GM12878 (cell line): ENCODE data around the gene ALOX12. TPM values are rescaled to one million over a fixed set of nuclear protein-coding genes. Genes with fewer than 3 reads are reported as not detected.

Source experiments
- ATAC-seq: fragments of 200-7000 bp; cut with Tn5 transposase; 3 replicates; pipeline ENCODE4 v1.9.1; 2020; ENCODE audit warnings: mild to moderate bottlenecking, moderate library complexity
- BruUV-seq: library from RNA; stranded (reverse); fragments of 400-500 nt; replicated peaks from 2 replicates; lab custom pipeline; 2021; lab: Mats Ljungman, UMichigan
- CTCF ChIA-PET: fragments of 300-600 bp; sonication (Branson Sonifier 250); formaldehyde crosslinking; extraction: SDS; loops from one replicate; lab custom pipeline; 2021; ENCODE audit warnings: inconsistent platforms; lab: Yijun Ruan, JAX
- POLR2A ChIA-PET: fragments of 350-600 bp; formaldehyde crosslinking; extraction: SDS; loops from one replicate; lab custom pipeline; 2021; ENCODE audit warnings: inconsistent platforms; lab: Charles Lee
- RAD21 ChIA-PET: fragments of 300-600 bp; sonication (Branson Sonifier 250); formaldehyde crosslinking; loops from one replicate; lab custom pipeline; 2023; ENCODE audit warnings: antibody characterized with exemption; ENCODE audit not compliant: unreplicated experiment; lab: Charles Lee
- SMC1A ChIA-PET: fragments of 300-600 bp; sonication (Branson Sonifier 250); formaldehyde crosslinking; loops from one replicate; lab custom pipeline; 2023; ENCODE audit not compliant: unreplicated experiment, uncharacterized antibody; lab: Charles Lee
- DNase-seq: peaks from one replicate; pipeline ENCODE4 v3.0.0-alpha.2; 2011; ENCODE audit warnings: low read depth, low spot score
- FAIRE-seq: peaks from 3 replicates; lab custom pipeline; 2011; peaks lifted over from hg19 to GRCh38; lab: Jason Lieb, UNC
- H2AFZ ChIP-seq: 2 replicates; pipeline ENCODE4 v1.6.0; 2011; ENCODE audit warnings: low read depth, low read length, control low read depth; ENCODE audit not compliant: control insufficient read depth
- H3K27ac ChIP-seq: 2 replicates; pipeline ENCODE4 v1.5.1; 2011; ENCODE audit warnings: control low read depth; ENCODE audit not compliant: control insufficient read depth, insufficient read depth
- H3K27me3 ChIP-seq, 2 experiments: replicated peaks in 1 of 2; 2 replicates each; pipeline versions ENCODE4 v1.6.0 to v1.6.1; 2011; ENCODE audit warnings: low read length in 1 of 2; ENCODE audit not compliant: control insufficient read depth in 2 of 2, insufficient read depth in 2 of 2
- H3K36me3 ChIP-seq, 2 experiments: 2 replicates each; pipeline ENCODE4 v1.5.1; 2011; ENCODE audit warnings: low read length in 1 of 2; ENCODE audit not compliant: control insufficient read depth in 2 of 2, insufficient read depth in 2 of 2
- H3K4me1 ChIP-seq: 2 replicates; pipeline ENCODE4 v1.6.1; 2011; ENCODE audit warnings: mild to moderate bottlenecking, low read length, moderate library complexity, mixed read lengths; ENCODE audit not compliant: control insufficient read depth, insufficient read depth
- H3K4me2 ChIP-seq: 2 replicates; pipeline ENCODE4 v1.6.0; 2011; ENCODE audit warnings: control low read depth; ENCODE audit not compliant: control insufficient read depth, insufficient read depth
- H3K4me3 ChIP-seq: fragments of 200-600 bp; sonication (generic); 2 replicates; pipeline ENCODE4 v1.5.1; 2016
- H3K79me2 ChIP-seq: 2 replicates; pipeline ENCODE4 v1.6.0; 2011; ENCODE audit warnings: low read length; ENCODE audit not compliant: control insufficient read depth, insufficient read depth
- H3K9ac ChIP-seq: 2 replicates; pipeline ENCODE4 v1.8.0; 2011; ENCODE audit warnings: low read length, control low read depth, mixed read lengths; ENCODE audit not compliant: control insufficient read depth, insufficient read depth
- H3K9me3 ChIP-seq: replicated peaks from 3 replicates; pipeline ENCODE4 v1.5.1; 2011; ENCODE audit warnings: mild to moderate bottlenecking, low read length; ENCODE audit not compliant: control insufficient read depth, insufficient read depth
- H4K20me1 ChIP-seq: 2 replicates; pipeline ENCODE4 v1.6.0; 2011; ENCODE audit not compliant: control insufficient read depth, insufficient read depth
- ATF7 ChIP-seq: fragments of 450-650 bp; IDR thresholded peaks from 2 replicates; pipeline ENCODE4 v1.6.1; 2016; ENCODE audit warnings: low read depth, mild to moderate bottlenecking
- CEBPB ChIP-seq, 2 experiments: fragments of 150-350 bp in 1 of 2; IDR thresholded peaks; 2 replicates each; pipeline ENCODE4 v1.6.1; 2012 to 2014; ENCODE audit warnings: low read depth in 2 of 2, low read length in 2 of 2, borderline replicate concordance in 1 of 2, inconsistent platforms in 1 of 2
- EGR1 ChIP-seq, 2 experiments: IDR thresholded peaks; 1 replicate in 1 of 2; 2 replicates in 1 of 2; pipeline ENCODE4 v1.6.1; 2011 to 2012; ENCODE audit warnings: low read depth in 2 of 2, low read length in 2 of 2, borderline replicate concordance in 1 of 2, mild to moderate bottlenecking in 1 of 2, moderate library complexity in 1 of 2
- EP300 ChIP-seq, 2 experiments: fragments of 150-350 bp in 1 of 2; IDR thresholded peaks; 2 replicates each; pipeline ENCODE4 v1.6.1; 2011 to 2012; ENCODE audit warnings: low read depth in 2 of 2, low read length in 2 of 2, borderline replicate concordance in 1 of 2, improper control_type of control experiment in 1 of 2, inconsistent platforms in 1 of 2; ENCODE audit not compliant: control insufficient read depth in 1 of 2
- FOXK2 ChIP-seq: fragments of 450-650 bp; IDR thresholded peaks from 2 replicates; pipeline ENCODE4 v1.6.1; 2017; ENCODE audit warnings: mild to moderate bottlenecking, moderate library complexity
- FOXM1 ChIP-seq: IDR thresholded peaks from 2 replicates; pipeline ENCODE4 v1.6.1; 2012; ENCODE audit warnings: low read depth, mild to moderate bottlenecking, inconsistent platforms, low read length, moderate library complexity
- IKZF1 ChIP-seq: fragments of 450-650 bp; conservative IDR thresholded peaks from 2 replicates; pipeline ENCODE4 v1.6.1; 2017; ENCODE audit warnings: antibody characterized with exemption, mild to moderate bottlenecking
- IKZF2 ChIP-seq, 2 experiments: fragments of 450-650 bp; IDR thresholded peaks; 2 replicates each; pipeline ENCODE4 v1.6.1; 2017; ENCODE audit warnings: mild to moderate bottlenecking in 2 of 2, moderate library complexity in 2 of 2
- LARP7 ChIP-seq: fragments of 450-650 bp; IDR thresholded peaks from 2 replicates; pipeline ENCODE4 v1.6.1; 2017; ENCODE audit warnings: mild to moderate bottlenecking
- MEF2A ChIP-seq: IDR thresholded peaks from 2 replicates; pipeline ENCODE4 v1.6.1; 2011; ENCODE audit warnings: low read depth, mild to moderate bottlenecking, low read length, moderate library complexity; ENCODE audit not compliant: insufficient read depth
- MTA2 ChIP-seq: fragments of 450-650 bp; IDR thresholded peaks from 2 replicates; pipeline ENCODE4 v1.6.1; 2016; ENCODE audit warnings: low read depth, mild to moderate bottlenecking, moderate library complexity
- NR2F1 ChIP-seq: fragments of 450-650 bp; conservative IDR thresholded peaks from 2 replicates; pipeline ENCODE4 v1.6.1; 2017; ENCODE audit warnings: mild to moderate bottlenecking
- PML ChIP-seq: IDR thresholded peaks from 2 replicates; pipeline ENCODE4 v1.6.1; 2012; ENCODE audit warnings: low read length, inconsistent platforms
- RAD51 ChIP-seq: fragments of 450-650 bp; IDR thresholded peaks from 2 replicates; pipeline ENCODE4 v1.6.1; 2016; ENCODE audit warnings: moderate library complexity, mild to moderate bottlenecking, inconsistent platforms
- RUNX3 ChIP-seq: IDR thresholded peaks from 2 replicates; pipeline ENCODE4 v1.6.1; 2012; ENCODE audit warnings: low read length, inconsistent platforms
- TAF1 ChIP-seq: IDR thresholded peaks from 2 replicates; pipeline ENCODE4 v1.6.1; 2011; ENCODE audit warnings: mild to moderate bottlenecking, low read depth, low read length, borderline replicate concordance
- ZNF687 ChIP-seq: fragments of 450-650 bp; IDR thresholded peaks from 2 replicates; pipeline ENCODE4 v1.6.1; 2017; ENCODE audit warnings: mild to moderate bottlenecking, moderate library complexity
- WGBS: methylation state at CpG from one replicate; pipeline ENCODE4 v1.1.6; 2016; ENCODE audit warnings: low lambda C conversion rate; ENCODE audit not compliant: insufficient replicate concordance, insufficient coverage; ENCODE audit errors: missing lambda C conversion rate; 5-methylcytosine and 5-hydroxymethylcytosine counted together
- in situ Hi-C: fragments of 300-500 bp; cut with MboI; formaldehyde crosslinking; loops from 9 replicates; pipeline ENCODE4 v1.14.3; 2018; ENCODE audit warnings: mixed read lengths
- intact Hi-C: fragments of 100-400 bp; cut with micrococcal nuclease; formaldehyde crosslinking; loops from one replicate; pipeline ENCODE4 v1.14.2; 2022; ENCODE audit not compliant: unreplicated experiment
- polyA plus RNA-seq, 11 experiments: library from polyadenylated mRNA; depleted of rRNA in 4 of 11; unstranded in 6 of 11; stranded (reverse) in 5 of 11; fragments of >200 nt; fragmentation: Nextera tagmentation in 4 of 11; fragmentation: Illumina TruSeq in 1 of 11; extraction: Ambion mirVana in 4 of 11; extraction: Trizol in 1 of 11; gene quantifications; 1 replicate in 1 of 11; 2 replicates in 10 of 11; pipeline versions ENCODE4 v1.2.1 to v1.2.3, GENCODE V29; 2011 to 2016; ENCODE audit warnings: inconsistent platforms in 2 of 11, missing spikeins in 2 of 11, low read depth in 1 of 11
- total RNA-seq, 4 experiments: library from RNA; depleted of rRNA in 3 of 4; stranded (reverse); fragments of >200 nt in 3 of 4; fragmentation: Illumina TruSeq in 1 of 4; extraction: Trizol in 1 of 4; gene quantifications; 2 replicates each; pipeline versions ENCODE4 v1.2.1 to v1.2.3, GENCODE V29; 2013 to 2021
- TF ChIP-seq, protein P1 (sequence below): fragments of 450-650 bp; IDR thresholded peaks from 2 replicates; pipeline ENCODE4 v1.6.1; 2016; ENCODE audit warnings: mild to moderate bottlenecking

ALOX12 gene
- total and polyA plus RNA-seq, 10 of the 15 experiments (the other 5 are each of a cell fraction or from before 2014, with no cell fraction given) = 0.23 to 0.82 (median 0.58) TPM; not detected in 6

GRCh38 chr17:7034955-7035590, 39.2 kb downstream of the ALOX12 start:
- ChIA-PET CTCF (interaction anchor here (0.6 to 4.5 kb wide), 10 partner anchors 9 to 261 kb away, joined by 3 to 40 read pairs (median 6); partner anchors contain the start of genes BCL6B and SLC16A11), SMC1A (interaction anchor here (0.8 to 1.7 kb wide), 7 partner anchors 9 to 192 kb away, joined by 3 to 8 read pairs (median 4); no protein-coding TSS in a partner anchor), RAD21 (interaction anchor here (0.6 to 1.6 kb wide), 11 partner anchors 9 to 513 kb away, joined by 3 to 18 read pairs (median 5); partner anchors contain the start of genes BCL6B and SLC16A11), POLR2A (interaction anchor here (0.6 to 2.2 kb wide), 11 partner anchors 11 to 319 kb away, joined by 3 to 39 read pairs (median 6); partner anchors contain the start of genes BCL6B, RNASEK and XAF1)
- Histone ChIP-seq H3K9ac (peak overlapping the region; percentile 76), H3K9me3 (no peaks in the 10 kb centered on the region), H4K20me1 (no peaks in the 10 kb centered on the region), H3K4me1 (peaks cover 10% of the 10 kb centered on the region), H2AFZ (peak overlapping the region; percentile 55), H3K4me3 (peak overlapping the region; percentile 77), H3K79me2 (peaks cover 18% of the 10 kb centered on the region), H3K4me2 (peak overlapping the region; percentile 100), H3K27ac (peak overlapping the region; percentile 99), H3K27me3 (no peaks in the 10 kb centered on the region), H3K36me3 (no peaks in the 10 kb centered on the region; a peak in 1 of 4 replicates)
- DNase-seq (no peak), ATAC-seq (peak; percentile 49), FAIRE-seq (peak; percentile 47)
- in situ Hi-C loops (loop anchor here (25.0 kb wide), 1 partner anchor 527 kb away; the partner anchor contains the start of genes SENP3 and TNFSF13), intact Hi-C loops (no loop called here)
- 4% methylated on average over 7 of the region's 7 CpGs for WGBS
- BruUV-seq = TSS peak; percentile 99
- peak; percentile 81; the same call in 1 of the 2 replicates for TF ChIP-seq MEF2A
- TF ChIP-seq RUNX3 = peak; percentile 65
- peak; percentile 22; the same call in 1 of the 2 replicates for TF ChIP-seq NR2F1
- TF ChIP-seq EP300 (IDR thresholded peaks at IDR 0.05; ENCODE audit: borderline replicate concordance in 1 of 2, control insufficient read depth in 1 of 2, low read depth in 2 of 2, low read length in 2 of 2) = peak in 1 of 2 experiments; percentile 36; a peak in 1 of 4 replicates
- no peak for TF ChIP-seq CEBPB (IDR thresholded peaks at IDR 0.05; ENCODE audit: borderline replicate concordance in 1 of 2, low read depth in 2 of 2, low read length in 2 of 2)
- peak; percentile 7; the same call in 1 of the 2 replicates for TF ChIP-seq ATF7
- TF ChIP-seq, protein P1, sequence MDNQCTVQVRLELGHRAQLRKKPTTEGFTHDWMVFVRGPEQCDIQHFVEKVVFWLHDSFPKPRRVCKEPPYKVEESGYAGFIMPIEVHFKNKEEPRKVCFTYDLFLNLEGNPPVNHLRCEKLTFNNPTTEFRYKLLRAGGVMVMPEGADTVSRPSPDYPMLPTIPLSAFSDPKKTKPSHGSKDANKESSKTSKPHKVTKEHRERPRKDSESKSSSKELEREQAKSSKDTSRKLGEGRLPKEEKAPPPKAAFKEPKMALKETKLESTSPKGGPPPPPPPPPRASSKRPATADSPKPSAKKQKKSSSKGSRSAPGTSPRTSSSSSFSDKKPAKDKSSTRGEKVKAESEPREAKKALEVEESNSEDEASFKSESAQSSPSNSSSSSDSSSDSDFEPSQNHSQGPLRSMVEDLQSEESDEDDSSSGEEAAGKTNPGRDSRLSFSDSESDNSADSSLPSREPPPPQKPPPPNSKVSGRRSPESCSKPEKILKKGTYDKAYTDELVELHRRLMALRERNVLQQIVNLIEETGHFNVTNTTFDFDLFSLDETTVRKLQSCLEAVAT = no peak
- peak in 1 of 2 experiments; percentile 53; a peak in 1 of 3 replicates for TF ChIP-seq EGR1 (IDR thresholded peaks at IDR 0.05; ENCODE audit: borderline replicate concordance in 1 of 2, low read depth in 2 of 2, low read length in 2 of 2)
- TF ChIP-seq FOXM1 = peak; percentile 26; the same call in 1 of the 2 replicates
- TF ChIP-seq ZNF687 = no peak
- no peak for TF ChIP-seq FOXK2
- TF ChIP-seq IKZF1 = peak; percentile 72
- peak; percentile 23; the same call in 1 of the 2 replicates for TF ChIP-seq MTA2
- TF ChIP-seq LARP7 = 0 out of 2 replicates have a peak, but pooled peaks have one; percentile 35
- TF ChIP-seq IKZF2 (IDR thresholded peaks at IDR 0.05) = peak; percentile 38 to 50; a peak in 3 of 4 replicates
- TF ChIP-seq PML = no peak
- TF ChIP-seq RAD51 = no peak
- 0 out of 2 replicates have a peak, but pooled peaks have one; percentile 4 for TF ChIP-seq TAF1
